ENCODE data around the gene UBE2V1.
"Not testable (repeated sequence)": the region's sequence is repeated elsewhere in the genome, so short reads cannot be mapped to it uniquely, and the experiment has no call there.

Gene UBE2V1

GRCh38 chr20:50112512-50113419, at the start of gene UBE2V1:
Gene UBE2V1, minus strand, starts transcription at chr20:50113150. Its CDS starts 22 bp downstream, at chr20:50113128.
- TF ChIP-seq CTCF (conservative IDR thresholded peaks at IDR 0.05; ENCODE audit: low read depth, low read length) = 0 out of 2 replicates have a peak, but pooled peaks have one; percentile 39
- H3K4me1 ChIP-seq (ENCODE audit: low read depth, poor library complexity, severe bottlenecking) = peaks cover 48% of the 10 kb centered on the region

GRCh38 chr20:50161494-50161893, 48.5 kb upstream of the UBE2V1 start:
- not testable (repeated sequence) for H3K4me2 ChIP-seq; H3K36me3 ChIP-seq (ENCODE audit: insufficient read depth); H3K4me3 ChIP-seq (IDR thresholded peaks at IDR 0.05; ENCODE audit: insufficient read depth, low read depth, low read length); H3K27ac ChIP-seq; H3K4me1 ChIP-seq (ENCODE audit: low read depth, poor library complexity, severe bottlenecking); H4K20me1 ChIP-seq (ENCODE audit: insufficient read depth); H3K79me2 ChIP-seq (ENCODE audit: insufficient read depth, low read depth); H3K9ac ChIP-seq; H2AFZ ChIP-seq (ENCODE audit: low read depth); H3K27me3 ChIP-seq (ENCODE audit: insufficient read depth, low read depth)

More at GRCh38 chr20:50112512-50113419, at the start of gene UBE2V1:
- H3K4me2 ChIP-seq = peak within 1 kb of the TSS; percentile 46
- H3K79me2 ChIP-seq (ENCODE audit: insufficient read depth, low read depth) = peaks cover 56% of the 10 kb centered on the region
- peaks cover 18% of the 10 kb centered on the region for H4K20me1 ChIP-seq (ENCODE audit: insufficient read depth)
- H2AFZ ChIP-seq (ENCODE audit: low read depth) = peak within 1 kb of the TSS; percentile 36
- H3K4me3 ChIP-seq (IDR thresholded peaks at IDR 0.05; ENCODE audit: insufficient read depth, low read depth, low read length) = peak within 1 kb of the TSS; percentile 62
- no peaks in the 10 kb centered on the region for H3K36me3 ChIP-seq (ENCODE audit: insufficient read depth)
- peak within 1 kb of the TSS; percentile 91 for H3K9ac ChIP-seq
- H3K27me3 ChIP-seq (ENCODE audit: insufficient read depth, low read depth) = no peaks in the 10 kb centered on the region
- peak within 1 kb of the TSS; percentile 56 for H3K27ac ChIP-seq

GRCh38 chr20:50153500-50154377, 40.8 kb upstream of the UBE2V1 start, which contains the start of gene PEDS1:
Gene PEDS1, minus strand, starts transcription at chr20:50153723. Its CDS starts 86 bp downstream, at chr20:50153637.
- Histone ChIP-seq H3K36me3 (ENCODE audit: insufficient read depth) (no peaks in the 10 kb centered on the region), H4K20me1 (ENCODE audit: insufficient read depth) (no peaks in the 10 kb centered on the region), H3K27ac (no peak within 1 kb of the TSS), H3K4me2 (peak within 1 kb of the TSS; percentile 100), H2AFZ (ENCODE audit: low read depth) (peak within 1 kb of the TSS; percentile 85), H3K27me3 (ENCODE audit: insufficient read depth, low read depth) (no peaks in the 10 kb centered on the region), H3K4me1 (ENCODE audit: low read depth, poor library complexity, severe bottlenecking) (peaks cover 15% of the 10 kb centered on the region), H3K9ac (peak within 1 kb of the TSS; percentile 75), H3K79me2 (ENCODE audit: insufficient read depth, low read depth) (peaks cover 18% of the 10 kb centered on the region; the same call in 1 of the 2 replicates), H3K4me3 (IDR thresholded peaks at IDR 0.05; ENCODE audit: insufficient read depth, low read depth, low read length) (no peak within 1 kb of the TSS)
- no peak for TF ChIP-seq CTCF (conservative IDR thresholded peaks at IDR 0.05; ENCODE audit: low read depth, low read length)

- Histone ChIP-seq H4K20me1 (ENCODE audit: insufficient read depth) (no peaks in the 10 kb centered on the region), H3K36me3 (ENCODE audit: insufficient read depth) (no peaks in the 10 kb centered on the region), H3K27ac (no peak overlapping the region), H2AFZ (ENCODE audit: low read depth) (peak overlapping the region; percentile 84), H3K27me3 (ENCODE audit: insufficient read depth, low read depth) (no peaks in the 10 kb centered on the region), H3K79me2 (ENCODE audit: insufficient read depth, low read depth) (peaks cover 18% of the 10 kb centered on the region; the same call in 1 of the 2 replicates), H3K4me1 (ENCODE audit: low read depth, poor library complexity, severe bottlenecking) (peaks cover 15% of the 10 kb centered on the region), H3K9ac (peak overlapping the region; percentile 75), H3K4me2 (peak overlapping the region; percentile 100), H3K4me3 (IDR thresholded peaks at IDR 0.05; ENCODE audit: insufficient read depth, low read depth, low read length) (no peak overlapping the region)
- TF ChIP-seq CTCF (conservative IDR thresholded peaks at IDR 0.05; ENCODE audit: low read depth, low read length) = no peak
Observed at GRCh38 chr20:50153153-50153499, 40.2 kb upstream of the UBE2V1 start.
